H9 (cell line): Measurements from ENCODE around the gene FARP1. TPM values are rescaled to one million over a fixed set of nuclear protein-coding genes. Genes with fewer than 3 reads are reported as not detected.

Source experiments
- DNase-seq: peaks from one replicate; pipeline ENCODE4 v3.0.0-alpha.2; 2017
- H2AFZ ChIP-seq: one replicate; pipeline ENCODE4 v1.6.1; 2013; ENCODE audit warnings: mild to moderate bottlenecking, low read length, control low read depth, moderate library complexity
- H2AK5ac ChIP-seq: 2 replicates; pipeline ENCODE4 v1.6.1; 2013; ENCODE audit warnings: low read length, control low read depth, mixed read lengths; ENCODE audit not compliant: insufficient read length
- H2BK120ac ChIP-seq: one replicate; pipeline ENCODE4 v1.6.1; 2013; ENCODE audit warnings: low read depth, mild to moderate bottlenecking, low read length, control low read depth, inconsistent platforms; ENCODE audit not compliant: poor library complexity, severe bottlenecking
- H2BK12ac ChIP-seq: 2 replicates; pipeline ENCODE4 v1.6.1; 2013; ENCODE audit warnings: low read length, control low read depth, mixed read lengths, low read depth; ENCODE audit not compliant: insufficient read length
- H2BK15ac ChIP-seq: 2 replicates; pipeline ENCODE4 v1.6.1; 2013; ENCODE audit warnings: low read depth, low read length, control low read depth
- H2BK20ac ChIP-seq: one replicate; pipeline ENCODE4 v1.6.1; 2013; ENCODE audit warnings: low read depth, mild to moderate bottlenecking, low read length, control low read depth, inconsistent platforms; ENCODE audit not compliant: poor library complexity, severe bottlenecking
- H2BK5ac ChIP-seq: 2 replicates; pipeline ENCODE4 v1.6.1; 2013; ENCODE audit warnings: low read length, control low read depth, mixed read lengths; ENCODE audit not compliant: insufficient read length
- H3K14ac ChIP-seq: 2 replicates; pipeline ENCODE4 v1.6.1; 2013; ENCODE audit warnings: low read length, control low read depth; ENCODE audit not compliant: insufficient read depth
- H3K18ac ChIP-seq: 2 replicates; pipeline ENCODE4 v1.6.1; 2013; ENCODE audit warnings: low read depth, mild to moderate bottlenecking, mixed read lengths, low read length, control low read depth; ENCODE audit not compliant: insufficient read length
- H3K23ac ChIP-seq: 2 replicates; pipeline ENCODE4 v1.6.1; 2013; ENCODE audit warnings: low read length, control low read depth, mixed read lengths, low read depth; ENCODE audit not compliant: insufficient read length
- H3K23me2 ChIP-seq: 2 replicates; pipeline ENCODE4 v1.6.1; 2013; ENCODE audit warnings: low read depth, mild to moderate bottlenecking, mixed read lengths, low read length, control low read depth; ENCODE audit not compliant: insufficient read length, poor library complexity, severe bottlenecking
- H3K27ac ChIP-seq: 2 replicates; pipeline ENCODE4 v1.5.1; 2013; ENCODE audit warnings: low read length, control low read depth, mixed read lengths, low read depth; ENCODE audit not compliant: insufficient read length
- H3K27me3 ChIP-seq: 2 replicates; pipeline ENCODE4 v1.6.1; 2013; ENCODE audit warnings: low read length, control low read depth, inconsistent platforms; ENCODE audit not compliant: insufficient read depth
- H3K4ac ChIP-seq: 2 replicates; pipeline ENCODE4 v1.6.1; 2013; ENCODE audit warnings: low read depth, mild to moderate bottlenecking, control low read depth, inconsistent platforms, low read length, moderate library complexity
- H3K4me1 ChIP-seq: 2 replicates; pipeline ENCODE4 v1.6.1; 2013; ENCODE audit warnings: low read length, control low read depth, inconsistent platforms; ENCODE audit not compliant: insufficient read depth
- H3K4me2 ChIP-seq: 2 replicates; pipeline ENCODE4 v1.6.1; 2013; ENCODE audit warnings: low read length, control low read depth, mixed read lengths; ENCODE audit not compliant: insufficient read length, insufficient read depth
- H3K56ac ChIP-seq: 2 replicates; pipeline ENCODE4 v1.6.1; 2013; ENCODE audit warnings: low read depth, mild to moderate bottlenecking, mixed read lengths, low read length, control low read depth; ENCODE audit not compliant: insufficient read length
- H3K79me1 ChIP-seq: 2 replicates; pipeline ENCODE4 v1.6.1; 2013; ENCODE audit warnings: low read depth, mild to moderate bottlenecking, moderate library complexity, low read length, control low read depth, inconsistent platforms; ENCODE audit not compliant: insufficient read depth, poor library complexity, severe bottlenecking
- H3K79me2 ChIP-seq: 2 replicates; pipeline ENCODE4 v1.6.1; 2013; ENCODE audit warnings: low read length, control low read depth, inconsistent platforms; ENCODE audit not compliant: insufficient read depth
- H3K9ac ChIP-seq: 2 replicates; pipeline ENCODE4 v1.6.1; 2013; ENCODE audit warnings: low read length, control low read depth, mixed read lengths; ENCODE audit not compliant: insufficient read length; ENCODE audit errors: extremely low read depth
- H3K9me3 ChIP-seq: one replicate; pipeline ENCODE4 v1.6.1; 2013; ENCODE audit warnings: low read depth, low read length, inconsistent platforms; ENCODE audit not compliant: control insufficient read depth
- H3T11ph ChIP-seq: one replicate; pipeline ENCODE4 v1.6.1; 2013; ENCODE audit warnings: mild to moderate bottlenecking, low read length, control low read depth, inconsistent platforms
- H4K20me1 ChIP-seq: one replicate; pipeline ENCODE4 v1.6.1; 2013; ENCODE audit not compliant: control insufficient read depth, insufficient read length, insufficient read depth
- H4K5ac ChIP-seq: 2 replicates; pipeline ENCODE4 v1.6.1; 2013; ENCODE audit warnings: low read depth, mild to moderate bottlenecking, mixed read lengths, low read length, control low read depth; ENCODE audit not compliant: insufficient read length
- H4K8ac ChIP-seq: replicated peaks from 2 replicates; pipeline ENCODE4 v1.6.1; 2013; ENCODE audit warnings: low read length, control low read depth, mixed read lengths, low read depth; ENCODE audit not compliant: insufficient read length
- H4K91ac ChIP-seq: 2 replicates; pipeline ENCODE4 v1.6.1; 2013; ENCODE audit warnings: low read depth, mild to moderate bottlenecking, moderate library complexity, mixed read lengths, low read length, control low read depth; ENCODE audit not compliant: insufficient read length
- H3K27ac Mint-ChIP-seq, 3 experiments: 2 replicates in 2 of 3; 3 replicates in 1 of 3; pipeline ENCODE4 v1.8.0; 2020 to 2021; ENCODE audit warnings: mixed read lengths in 3 of 3, mild to moderate bottlenecking in 1 of 3, moderate library complexity in 1 of 3
- H3K27me3 Mint-ChIP-seq: 2 replicates; pipeline ENCODE4 v1.8.0; 2021; ENCODE audit warnings: low read depth, mild to moderate bottlenecking, moderate library complexity, mixed read lengths
- H3K36me3 Mint-ChIP-seq, 3 experiments: 2 replicates in 2 of 3; 3 replicates in 1 of 3; pipeline ENCODE4 v1.8.0; 2020 to 2021; ENCODE audit warnings: low read depth in 3 of 3, mixed read lengths in 3 of 3; ENCODE audit not compliant: insufficient read depth in 1 of 3
- H3K4me1 Mint-ChIP-seq, 2 experiments: 2 replicates each; pipeline ENCODE4 v1.8.0; 2020; ENCODE audit warnings: mixed read lengths in 2 of 2
- H3K4me3 Mint-ChIP-seq, 2 experiments: 2 replicates in 1 of 2; 3 replicates in 1 of 2; pipeline ENCODE4 v1.8.0; 2020 to 2021; ENCODE audit warnings: mild to moderate bottlenecking in 2 of 2, mixed read lengths in 2 of 2, moderate library complexity in 1 of 2
- H3K9me3 Mint-ChIP-seq, 2 experiments: 2 replicates in 1 of 2; 3 replicates in 1 of 2; pipeline ENCODE4 v1.8.0; 2020; ENCODE audit warnings: mild to moderate bottlenecking in 2 of 2, mixed read lengths in 2 of 2, moderate library complexity in 1 of 2
- WGBS: extraction: QIAGEN DNeasy Blood & Tissue Kit; methylation state at CpG from one replicate; pipeline ENCODE4 v1.1.7; 2013; ENCODE audit warnings: missing lambda C conversion rate, low lambda C conversion rate, mixed read lengths; ENCODE audit not compliant: insufficient read length; ENCODE audit errors: extremely low coverage; 5-methylcytosine and 5-hydroxymethylcytosine counted together
- total RNA-seq: library from RNA; stranded (reverse); gene quantifications from 2 replicates; pipeline ENCODE4 v1.2.1, GENCODE V29; 2021
- TF ChIP-seq, protein P1 (sequence below): fragments of 200-600 bp; sonication (generic); conservative IDR thresholded peaks from 3 replicates; pipeline ENCODE4 v1.8.0; 2021; ENCODE audit warnings: antibody characterized with exemption, mild to moderate bottlenecking

The FARP1 gene
- total RNA-seq, 1 experiment from 2014 or later: 95.9 TPM

DNA sequence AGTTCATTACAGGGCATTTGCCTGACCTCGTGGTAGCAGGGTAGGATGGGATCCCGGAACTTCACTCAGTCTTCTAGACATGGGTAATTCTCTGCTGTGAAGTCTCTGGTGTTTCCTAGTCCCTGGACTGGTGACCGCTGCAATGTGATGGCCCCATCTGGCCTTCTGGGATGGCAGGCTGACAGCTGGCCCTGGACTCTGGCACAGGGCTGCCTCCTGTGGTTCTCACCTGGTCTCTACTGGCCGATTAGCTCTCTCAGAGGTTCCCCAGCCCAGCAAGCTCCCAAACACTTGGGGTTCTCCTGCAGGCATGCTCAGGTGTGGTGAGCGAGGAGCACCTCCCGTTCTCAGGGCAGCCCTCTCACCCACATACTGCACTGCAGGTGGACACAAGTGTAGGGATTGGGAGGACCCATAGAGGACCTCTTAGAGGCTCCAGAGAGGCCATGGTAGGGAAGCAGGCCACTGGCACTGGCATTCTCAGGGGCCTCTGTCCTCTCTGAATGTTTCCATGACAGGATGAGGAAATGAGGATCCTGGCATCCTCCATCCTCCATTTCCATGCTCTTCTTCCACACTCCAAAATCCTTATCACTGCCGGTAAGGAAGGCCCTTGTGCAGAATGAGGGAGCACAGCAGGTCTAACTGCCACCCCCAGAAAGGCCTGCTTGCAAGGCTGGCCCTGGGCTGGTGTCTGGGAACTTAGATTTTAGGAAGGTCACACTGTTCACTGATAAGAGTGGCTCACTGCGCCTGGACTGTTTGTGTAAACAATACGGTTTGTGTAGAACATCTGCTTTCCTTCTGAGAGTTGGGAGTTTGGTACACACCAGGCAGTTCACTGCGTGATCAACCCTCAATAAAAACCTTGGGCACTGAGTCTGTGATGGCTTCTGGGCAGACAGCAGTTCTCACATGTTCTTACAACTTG, 31.5 kb upstream of the FARP1 start:
- Histone ChIP-seq H3K23ac (no peak overlapping the region), H4K20me1 (no peaks in the 10 kb centered on the region), H2BK20ac (no peak overlapping the region), H3K9me3 (no peaks in the 10 kb centered on the region), H3K79me1 (no peaks in the 10 kb centered on the region), H3K4ac (no peak overlapping the region), H3K4me2 (no peak overlapping the region), H2AK5ac (no peak overlapping the region), H3T11ph (no peak overlapping the region), H3K27ac (no peak overlapping the region), H4K91ac (no peak overlapping the region), H2BK12ac (no peak overlapping the region), H3K9ac (no peak overlapping the region), H3K27me3 (no peaks in the 10 kb centered on the region), H2BK120ac (no peak overlapping the region), H3K23me2 (no peaks in the 10 kb centered on the region), H3K4me1 (no peaks in the 10 kb centered on the region), H2AFZ (no peak overlapping the region), H4K8ac (no peak overlapping the region), H3K56ac (no peak overlapping the region), H3K79me2 (no peaks in the 10 kb centered on the region), H2BK15ac (no peak overlapping the region), H2BK5ac (no peak overlapping the region), H3K14ac (no peak overlapping the region), H3K18ac (no peak overlapping the region), H4K5ac (no peak overlapping the region)
- peaks cover 2% of the 10 kb centered on the region for H3K27me3 Mint-ChIP-seq
- no peaks in the 10 kb centered on the region for H3K4me1 Mint-ChIP-seq
- H3K4me3 Mint-ChIP-seq: no peak overlapping the region
- DNase-seq: no peak
- H3K9me3 Mint-ChIP-seq: peaks cover 4 to 6% of the 10 kb centered on the region in 2 experiments; a peak in 2 of 5 replicates
- no CpG with 5 or more reads among the region's 10 CpGs for WGBS
- peaks cover 0 to 1% (median 0%) of the 10 kb centered on the region in 3 experiments; a peak in 3 of 7 replicates for H3K36me3 Mint-ChIP-seq
- no peak overlapping the region for H3K27ac Mint-ChIP-seq
- TF ChIP-seq, protein P1, sequence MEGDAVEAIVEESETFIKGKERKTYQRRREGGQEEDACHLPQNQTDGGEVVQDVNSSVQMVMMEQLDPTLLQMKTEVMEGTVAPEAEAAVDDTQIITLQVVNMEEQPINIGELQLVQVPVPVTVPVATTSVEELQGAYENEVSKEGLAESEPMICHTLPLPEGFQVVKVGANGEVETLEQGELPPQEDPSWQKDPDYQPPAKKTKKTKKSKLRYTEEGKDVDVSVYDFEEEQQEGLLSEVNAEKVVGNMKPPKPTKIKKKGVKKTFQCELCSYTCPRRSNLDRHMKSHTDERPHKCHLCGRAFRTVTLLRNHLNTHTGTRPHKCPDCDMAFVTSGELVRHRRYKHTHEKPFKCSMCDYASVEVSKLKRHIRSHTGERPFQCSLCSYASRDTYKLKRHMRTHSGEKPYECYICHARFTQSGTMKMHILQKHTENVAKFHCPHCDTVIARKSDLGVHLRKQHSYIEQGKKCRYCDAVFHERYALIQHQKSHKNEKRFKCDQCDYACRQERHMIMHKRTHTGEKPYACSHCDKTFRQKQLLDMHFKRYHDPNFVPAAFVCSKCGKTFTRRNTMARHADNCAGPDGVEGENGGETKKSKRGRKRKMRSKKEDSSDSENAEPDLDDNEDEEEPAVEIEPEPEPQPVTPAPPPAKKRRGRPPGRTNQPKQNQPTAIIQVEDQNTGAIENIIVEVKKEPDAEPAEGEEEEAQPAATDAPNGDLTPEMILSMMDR: no peak
